Stimulated activated memory B cell treated with anti-CD40 and anti-IgM and Interleukin-4, amounts not matched to agents 10 μg/mL and 1 μg/mL and 100 μg/mL, for 72 hours (primary cell): ENCODE data around the gene RAB1B.
"Not testable (repeated sequence)": the region's sequence is repeated elsewhere in the genome, so short reads cannot be mapped to it uniquely, and the experiment has no call there.

Experiments used
- ATAC-seq: fragments of 150-1000 bp; cut with Tn5 transposase; 2 replicates; pipeline ENCODE4 v1.10.0; 2021
- H3K27ac Mint-ChIP-seq: one replicate; pipeline ENCODE4 v1.8.0; 2022; ENCODE audit warnings: mild to moderate bottlenecking, mixed read lengths
- H3K27me3 Mint-ChIP-seq: one replicate; pipeline ENCODE4 v1.8.0; 2022; ENCODE audit warnings: mixed read lengths
- H3K36me3 Mint-ChIP-seq: one replicate; pipeline ENCODE4 v1.8.0; 2022; ENCODE audit warnings: mixed read lengths
- H3K4me1 Mint-ChIP-seq: one replicate; pipeline ENCODE4 v1.8.0; 2022; ENCODE audit warnings: mixed read lengths
- H3K4me3 Mint-ChIP-seq: one replicate; pipeline ENCODE4 v1.8.0; 2022; ENCODE audit warnings: mild to moderate bottlenecking, moderate library complexity, mixed read lengths
- H3K9me3 Mint-ChIP-seq: one replicate; pipeline ENCODE4 v1.8.0; 2022; ENCODE audit warnings: mixed read lengths

RAB1B gene

DNA sequence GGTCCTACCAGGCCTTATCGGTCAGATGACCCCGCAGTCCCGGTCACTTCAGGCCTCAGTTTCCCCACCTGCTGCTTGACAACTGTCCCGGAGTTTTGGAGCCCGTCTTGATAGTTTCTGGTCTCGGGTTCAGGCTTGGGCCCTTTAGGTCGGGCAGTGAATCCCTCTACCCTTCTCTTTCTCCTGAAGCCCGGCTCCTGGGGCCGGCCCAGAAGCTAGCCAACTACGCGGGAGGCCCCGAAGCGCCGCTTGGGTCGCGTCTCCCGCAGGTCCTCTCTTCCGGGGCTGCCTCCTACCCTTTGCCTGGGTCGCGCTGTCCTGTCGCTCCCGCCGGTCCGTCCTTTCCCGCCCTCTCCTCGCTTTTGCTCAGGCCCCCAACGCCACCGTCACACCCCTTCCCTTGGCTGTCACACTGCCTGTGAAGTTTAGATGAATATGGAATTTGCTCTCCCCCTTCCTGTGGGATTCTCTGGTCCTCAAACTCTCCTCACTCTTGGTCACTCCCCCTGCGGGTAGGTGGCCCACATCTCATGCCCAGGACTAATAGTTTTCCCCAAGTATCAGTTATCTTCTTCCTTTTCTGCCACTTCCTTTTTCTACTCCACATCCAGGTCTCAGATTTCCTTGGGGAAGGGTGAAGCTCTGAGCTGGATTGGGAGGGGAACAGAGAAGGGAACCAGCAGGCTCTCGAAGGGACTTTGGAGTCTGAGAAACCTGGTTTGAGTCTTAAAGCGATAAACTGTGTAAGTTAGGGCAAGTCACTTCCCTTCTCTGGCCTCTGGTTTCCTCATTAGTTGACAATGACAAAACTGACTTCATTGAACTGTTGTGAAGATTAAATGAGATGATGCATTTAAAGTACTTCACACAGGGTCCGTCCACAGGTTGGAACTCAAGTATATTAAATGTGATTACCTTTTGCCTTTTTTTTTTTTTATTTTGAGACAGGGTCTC is 790 bp downstream of the RAB1B start:
- peaks cover 43% of the 10 kb centered on the region for H3K36me3 Mint-ChIP-seq

DNA sequence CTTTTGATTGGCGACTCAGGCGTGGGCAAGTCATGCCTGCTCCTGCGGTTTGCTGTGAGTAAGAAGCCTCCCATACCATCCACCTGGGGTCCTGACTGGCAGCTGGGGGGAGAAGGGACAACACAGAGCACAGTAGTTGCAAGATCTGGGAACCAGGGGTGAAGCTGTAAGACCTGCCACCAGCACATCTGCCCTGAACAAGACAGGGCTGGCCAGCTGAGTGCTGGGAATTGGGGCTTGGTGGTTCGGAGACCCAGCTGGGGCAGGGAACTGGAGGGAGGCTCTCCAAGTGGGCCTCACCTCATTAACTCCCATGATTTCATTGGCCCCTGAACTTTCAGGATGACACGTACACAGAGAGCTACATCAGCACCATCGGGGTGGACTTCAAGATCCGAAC is 3.4 kb downstream of the RAB1B start:
- no peak for ATAC-seq
- H3K9me3 Mint-ChIP-seq, result no peaks in the 10 kb centered on the region
- H3K27me3 Mint-ChIP-seq, result no peaks in the 10 kb centered on the region
- no peak overlapping the region for H3K4me3 Mint-ChIP-seq
- peaks cover 59% of the 10 kb centered on the region for H3K36me3 Mint-ChIP-seq
- peaks cover 38% of the 10 kb centered on the region for H3K4me1 Mint-ChIP-seq
- no peak overlapping the region for H3K27ac Mint-ChIP-seq

More for the DNA sequence above, 790 bp downstream of the RAB1B start:
- no peaks in the 10 kb centered on the region for H3K27me3 Mint-ChIP-seq
- H3K9me3 Mint-ChIP-seq, result no peaks in the 10 kb centered on the region
- H3K4me3 Mint-ChIP-seq, result peak overlapping the region; percentile 92
- peaks cover 35% of the 10 kb centered on the region for H3K4me1 Mint-ChIP-seq
- peak overlapping the region; percentile 90 for H3K27ac Mint-ChIP-seq
- no peak for ATAC-seq

DNA sequence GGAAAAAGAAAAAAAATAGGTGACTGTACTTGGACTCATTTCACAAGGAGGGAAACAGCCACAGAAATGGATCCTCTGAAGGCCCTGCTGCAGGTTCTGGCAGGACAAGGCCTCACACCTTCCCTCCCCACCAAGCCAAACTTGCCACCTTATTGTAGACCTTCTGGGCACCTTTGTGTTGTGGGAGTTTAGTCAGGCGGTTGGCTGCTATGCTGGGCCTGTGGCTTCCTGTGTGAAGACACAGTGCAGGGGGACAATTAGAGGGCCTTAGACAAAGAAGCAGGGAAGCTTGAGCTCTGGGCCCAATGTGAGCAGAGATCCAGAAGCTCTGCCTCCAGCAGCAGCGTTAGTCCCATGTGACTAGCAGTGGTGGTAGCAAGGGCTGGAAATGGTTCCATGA is 4.2 kb downstream of the RAB1B start:
- peaks cover 56% of the 10 kb centered on the region for H3K36me3 Mint-ChIP-seq
- ATAC-seq, result no peak
- no peaks in the 10 kb centered on the region for H3K27me3 Mint-ChIP-seq
- H3K27ac Mint-ChIP-seq, result no peak overlapping the region
- no peaks in the 10 kb centered on the region for H3K9me3 Mint-ChIP-seq
- peaks cover 38% of the 10 kb centered on the region for H3K4me1 Mint-ChIP-seq
- no peak overlapping the region for H3K4me3 Mint-ChIP-seq

DNA sequence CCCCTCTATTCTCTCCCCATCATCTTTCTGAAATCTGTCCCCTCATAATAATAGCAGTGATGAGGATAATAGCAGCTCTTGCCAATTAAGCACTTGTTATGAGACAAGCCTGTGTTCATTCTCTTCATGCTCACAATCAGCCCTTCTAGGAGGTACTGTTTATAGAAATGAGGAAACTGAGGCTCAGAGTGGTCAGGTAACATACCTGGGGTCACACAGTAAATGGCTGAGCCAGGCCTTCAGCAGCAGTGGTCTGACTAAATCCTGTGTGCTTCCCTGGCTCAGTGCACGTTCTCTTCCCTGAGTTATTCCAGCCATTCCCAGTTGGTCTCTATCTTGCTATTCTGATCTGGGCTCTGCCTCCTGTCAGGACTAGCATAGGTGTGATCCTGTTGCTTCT is 5.8 kb downstream of the RAB1B start:
- Mint-ChIP-seq H3K4me1 (peaks cover 39% of the 10 kb centered on the region), H3K27me3 (peaks cover 5% of the 10 kb centered on the region), H3K4me3 (no peak overlapping the region), H3K27ac (no peak overlapping the region), H3K9me3 (no peaks in the 10 kb centered on the region), H3K36me3 (peaks cover 56% of the 10 kb centered on the region)
- no peak for ATAC-seq

DNA sequence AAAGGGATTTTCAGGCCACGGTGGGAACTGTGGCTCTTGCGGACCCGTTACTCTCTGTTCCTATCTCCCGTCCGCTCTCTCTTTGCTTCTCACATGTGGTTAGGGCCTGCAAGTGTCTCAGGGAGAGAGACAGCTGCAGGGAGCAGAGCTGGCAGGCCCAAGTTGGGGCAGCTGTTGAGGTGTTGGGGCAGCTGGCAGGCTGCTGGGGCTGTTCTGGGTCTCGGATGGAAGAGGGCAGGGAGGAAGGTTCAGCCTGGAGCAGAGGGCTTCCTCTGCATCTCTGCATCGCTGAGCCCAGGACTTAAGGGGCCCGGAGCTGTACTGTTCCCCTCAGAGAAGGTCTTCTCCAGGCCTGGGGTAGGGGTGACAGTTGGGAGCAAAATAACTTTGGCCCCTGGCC is 7.0 kb downstream of the RAB1B start:
- Mint-ChIP-seq H3K27ac (no peak overlapping the region), H3K9me3 (no peaks in the 10 kb centered on the region), H3K4me3 (no peak overlapping the region), H3K36me3 (peaks cover 56% of the 10 kb centered on the region), H3K27me3 (peaks cover 14% of the 10 kb centered on the region), H3K4me1 (peaks cover 37% of the 10 kb centered on the region)
- ATAC-seq, result no peak

DNA sequence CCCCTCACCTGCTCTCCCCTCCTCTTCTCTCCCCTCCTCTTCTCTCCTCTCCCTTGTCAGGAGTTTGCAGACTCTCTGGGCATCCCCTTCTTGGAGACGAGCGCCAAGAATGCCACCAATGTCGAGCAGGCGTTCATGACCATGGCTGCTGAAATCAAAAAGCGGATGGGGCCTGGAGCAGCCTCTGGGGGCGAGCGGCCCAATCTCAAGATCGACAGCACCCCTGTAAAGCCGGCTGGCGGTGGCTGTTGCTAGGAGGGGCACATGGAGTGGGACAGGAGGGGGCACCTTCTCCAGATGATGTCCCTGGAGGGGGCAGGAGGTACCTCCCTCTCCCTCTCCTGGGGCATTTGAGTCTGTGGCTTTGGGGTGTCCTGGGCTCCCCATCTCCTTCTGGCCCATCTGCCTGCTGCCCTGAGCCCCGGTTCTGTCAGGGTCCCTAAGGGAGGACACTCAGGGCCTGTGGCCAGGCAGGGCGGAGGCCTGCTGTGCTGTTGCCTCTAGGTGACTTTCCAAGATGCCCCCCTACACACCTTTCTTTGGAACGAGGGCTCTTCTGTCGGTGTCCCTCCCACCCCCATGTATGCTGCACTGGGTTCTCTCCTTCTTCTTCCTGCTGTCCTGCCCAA is 7.7 kb downstream of the RAB1B start:
- H3K9me3 Mint-ChIP-seq, result no peaks in the 10 kb centered on the region
- peaks cover 52% of the 10 kb centered on the region for H3K36me3 Mint-ChIP-seq
- H3K27ac Mint-ChIP-seq, result no peak overlapping the region
- H3K4me3 Mint-ChIP-seq, result no peak overlapping the region
- H3K4me1 Mint-ChIP-seq, result peaks cover 36% of the 10 kb centered on the region
- peaks cover 20% of the 10 kb centered on the region for H3K27me3 Mint-ChIP-seq
- ATAC-seq, result no peak

DNA sequence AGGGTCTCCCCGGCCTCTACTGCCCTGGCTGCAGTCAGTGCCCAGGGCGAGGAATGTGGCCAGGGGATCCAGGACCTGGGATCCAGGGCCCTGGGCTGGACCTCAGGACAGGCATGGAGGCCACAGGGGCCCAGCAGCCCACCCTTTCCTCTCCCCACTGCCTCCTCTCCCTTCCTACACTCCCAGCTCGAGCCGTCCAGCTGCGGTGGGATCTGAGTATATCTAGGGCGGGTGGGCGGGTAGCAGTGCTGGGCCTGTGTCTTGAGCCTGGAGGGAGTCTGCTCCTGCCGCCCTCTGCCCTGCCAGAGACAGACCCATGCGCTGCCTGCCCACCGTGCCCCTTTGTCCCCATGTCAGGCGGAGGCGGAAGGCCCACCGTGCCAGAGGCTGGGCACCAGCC is 8.2 kb downstream of the RAB1B start:
- H3K27ac Mint-ChIP-seq, H3K4me3 Mint-ChIP-seq, ATAC-seq, H3K9me3 Mint-ChIP-seq: not testable (repeated sequence)
- Mint-ChIP-seq H3K36me3 (peaks cover 52% of the 10 kb centered on the region), H3K4me1 (peaks cover 41% of the 10 kb centered on the region), H3K27me3 (peaks cover 21% of the 10 kb centered on the region)

DNA sequence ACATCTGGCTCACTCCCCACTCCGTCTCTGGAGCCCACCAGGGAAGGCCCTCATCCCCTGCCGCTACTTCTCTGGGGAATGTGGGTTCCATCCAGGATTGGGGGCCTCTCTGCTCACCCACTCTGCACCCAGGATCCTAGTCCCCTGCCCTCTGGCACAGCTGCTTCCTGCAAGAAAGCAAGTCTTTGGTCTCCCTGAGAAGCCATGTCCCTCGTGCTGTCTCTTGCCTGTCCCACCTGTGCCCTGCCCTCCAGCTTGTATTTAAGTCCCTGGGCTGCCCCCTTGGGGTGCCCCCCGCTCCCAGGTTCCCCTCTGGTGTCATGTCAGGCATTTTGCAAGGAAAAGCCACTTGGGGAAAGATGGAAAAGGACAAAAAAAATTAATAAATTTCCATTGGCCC is 8.6 kb downstream of the RAB1B start:
- Mint-ChIP-seq H3K4me1 (peaks cover 46% of the 10 kb centered on the region), H3K36me3 (peaks cover 48% of the 10 kb centered on the region), H3K27me3 (peaks cover 21% of the 10 kb centered on the region)
- H3K9me3 Mint-ChIP-seq, ATAC-seq, H3K4me3 Mint-ChIP-seq, H3K27ac Mint-ChIP-seq: not testable (repeated sequence)

DNA sequence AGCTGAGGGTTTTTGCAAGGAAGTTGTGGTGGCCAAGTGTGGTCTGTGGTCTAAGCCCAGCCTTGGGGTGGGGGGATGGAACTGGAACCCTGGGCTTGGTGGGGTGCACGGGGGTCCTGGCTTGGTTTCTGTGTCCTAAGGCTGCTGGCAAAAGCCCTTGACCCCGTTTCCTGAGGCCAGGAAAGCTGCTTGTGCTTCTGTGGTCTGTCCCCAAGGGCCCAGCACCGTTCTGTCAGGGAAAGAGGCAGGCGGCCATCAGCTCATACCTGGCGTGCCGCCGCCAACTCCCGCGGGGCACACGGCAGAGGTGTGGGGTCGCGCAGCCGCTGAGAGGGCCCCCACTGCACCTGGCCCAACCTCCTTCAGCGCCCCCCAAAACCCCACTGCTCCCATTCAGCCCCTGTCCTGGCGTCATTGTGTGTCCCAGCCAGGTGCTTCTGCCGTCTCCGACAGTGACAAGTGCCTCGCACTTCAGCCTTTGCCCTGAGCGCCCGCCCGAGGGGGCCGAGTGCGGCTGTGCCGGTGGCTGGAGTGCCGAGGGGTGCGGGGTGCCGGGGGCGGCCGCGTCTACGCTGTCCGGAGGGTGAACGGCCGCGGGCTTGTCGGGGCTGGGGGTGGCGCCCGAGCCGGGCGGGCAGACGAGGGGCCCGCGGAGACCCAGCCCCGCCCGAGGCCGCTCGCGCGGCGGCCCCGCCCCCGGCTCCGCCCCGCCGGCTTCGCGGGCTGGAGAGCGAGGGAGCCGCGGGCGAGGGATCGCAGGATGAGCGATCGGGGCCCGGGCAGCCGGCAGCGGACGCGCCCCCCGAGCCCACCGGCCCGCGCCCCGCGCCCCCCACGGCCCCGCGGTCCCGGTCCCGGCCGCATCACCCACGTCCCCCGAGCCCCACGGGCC is 9.3 kb downstream of the RAB1B start, which contains the start of gene CNIH2:
TSS of gene CNIH2 (plus strand) at position 705 of the 892 bp plus-strand sequence. CDS start 282 bp downstream, outside the sequence.
- Mint-ChIP-seq H3K4me3 (peak within 1 kb of the TSS; percentile 62), H3K36me3 (peaks cover 44% of the 10 kb centered on the region), H3K4me1 (peaks cover 52% of the 10 kb centered on the region), H3K27me3 (peaks cover 21% of the 10 kb centered on the region), H3K9me3 (no peaks in the 10 kb centered on the region), H3K27ac (peak within 1 kb of the TSS; percentile 42)
- ATAC-seq, result peak; percentile 54

DNA sequence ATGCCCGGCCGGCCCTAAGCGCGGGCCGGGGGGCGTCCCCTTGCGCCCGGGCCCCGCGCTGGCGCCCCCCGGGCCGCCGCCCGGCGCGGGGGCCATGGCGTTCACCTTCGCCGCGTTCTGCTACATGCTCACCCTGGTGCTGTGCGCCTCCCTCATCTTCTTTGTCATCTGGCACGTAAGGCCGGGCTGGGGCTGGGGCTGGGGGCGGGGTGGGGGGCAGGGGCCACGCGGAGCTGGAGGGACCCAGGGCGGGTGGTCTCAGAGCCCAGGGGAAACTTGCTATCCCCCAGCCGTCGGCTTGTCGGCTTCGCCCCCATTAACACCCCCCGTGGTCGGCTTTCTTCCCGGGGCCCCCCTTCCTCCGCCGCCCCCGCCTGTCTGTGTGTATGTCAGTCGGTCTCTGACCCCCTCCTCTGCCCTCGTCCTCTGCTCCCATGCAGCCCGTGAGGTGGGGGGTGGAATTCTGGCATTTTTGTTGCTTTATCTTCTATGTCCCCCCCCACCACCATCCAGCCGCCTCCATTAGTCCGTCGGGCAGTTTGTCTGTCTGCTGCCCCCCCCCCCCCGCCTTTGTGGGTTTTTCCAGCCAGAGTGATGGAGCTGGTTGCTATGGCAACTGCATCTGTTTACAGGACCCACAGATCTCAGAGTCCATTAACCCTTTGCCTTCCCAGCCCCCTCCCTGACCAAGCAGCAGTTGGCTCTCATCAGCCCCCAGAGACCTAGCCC is 10.1 kb downstream of the RAB1B start:
- peak overlapping the region; percentile 62 for H3K4me3 Mint-ChIP-seq
- H3K36me3 Mint-ChIP-seq, result peaks cover 37% of the 10 kb centered on the region
- ATAC-seq, result no peak
- no peaks in the 10 kb centered on the region for H3K9me3 Mint-ChIP-seq
- peak overlapping the region; percentile 42 for H3K27ac Mint-ChIP-seq
- peaks cover 21% of the 10 kb centered on the region for H3K27me3 Mint-ChIP-seq
- peaks cover 57% of the 10 kb centered on the region for H3K4me1 Mint-ChIP-seq

DNA sequence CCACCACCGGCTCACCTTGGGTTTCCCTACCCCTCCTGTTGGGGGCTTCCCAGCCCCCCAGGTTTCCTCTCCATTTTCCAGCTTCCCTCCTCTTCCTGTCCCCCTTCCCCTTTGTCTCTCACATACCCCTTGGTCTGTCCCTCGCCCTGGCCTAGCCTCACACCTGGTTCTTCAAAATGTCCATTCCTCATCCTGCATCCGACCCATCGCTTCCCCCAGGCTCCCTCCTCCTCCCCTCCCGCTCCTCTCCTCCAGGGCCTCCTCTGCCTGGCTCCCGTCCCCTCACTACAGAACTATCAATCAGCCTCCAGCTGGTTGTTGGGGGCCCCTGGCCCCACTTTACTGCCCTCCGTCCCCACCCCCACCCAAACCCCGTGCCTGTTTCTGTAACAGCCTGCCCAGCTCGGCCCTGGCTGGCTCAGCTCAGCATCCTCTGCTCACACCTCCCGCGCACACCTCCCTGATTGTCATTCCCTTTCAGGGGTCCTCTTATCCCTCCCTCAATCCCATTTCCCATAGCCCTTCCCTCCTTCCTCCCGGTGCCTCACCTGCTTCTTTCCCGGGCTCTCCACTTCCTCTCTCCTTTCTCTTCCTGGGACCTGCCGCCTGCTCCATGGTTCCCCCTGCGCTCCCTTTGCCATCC is 10.8 kb downstream of the RAB1B start:
- no peak for ATAC-seq
- peak overlapping the region; percentile 42 for H3K27ac Mint-ChIP-seq
- peaks cover 60% of the 10 kb centered on the region for H3K4me1 Mint-ChIP-seq
- H3K27me3 Mint-ChIP-seq, result peaks cover 21% of the 10 kb centered on the region
- H3K4me3 Mint-ChIP-seq, result peak overlapping the region; percentile 62
- H3K36me3 Mint-ChIP-seq, result peaks cover 31% of the 10 kb centered on the region
- no peaks in the 10 kb centered on the region for H3K9me3 Mint-ChIP-seq

DNA sequence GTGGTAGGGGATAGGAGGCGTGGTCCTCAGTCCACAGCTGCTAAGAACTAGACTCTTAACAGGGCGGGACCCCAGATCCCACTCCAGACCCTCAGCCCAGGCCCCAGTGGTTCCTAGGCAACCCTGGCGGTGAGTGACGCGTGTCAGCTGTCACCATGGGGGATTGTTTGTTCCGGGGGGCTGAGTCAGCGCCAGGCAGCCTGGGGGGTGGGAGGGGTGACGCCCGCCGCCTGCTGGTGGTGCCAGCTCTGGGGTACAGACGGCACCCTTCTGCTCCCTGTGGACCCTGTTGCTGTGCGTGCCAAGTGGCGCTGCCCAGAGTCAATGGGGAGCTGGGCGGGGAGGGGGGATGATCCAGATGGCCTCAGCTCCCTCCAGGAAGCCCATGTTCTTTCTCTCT is 12.0 kb downstream of the RAB1B start:
- Mint-ChIP-seq H3K9me3 (no peaks in the 10 kb centered on the region), H3K27me3 (peaks cover 21% of the 10 kb centered on the region), H3K27ac (peak overlapping the region; percentile 33), H3K4me3 (no peak overlapping the region), H3K36me3 (peaks cover 24% of the 10 kb centered on the region), H3K4me1 (peaks cover 67% of the 10 kb centered on the region)
- ATAC-seq, result no peak

DNA sequence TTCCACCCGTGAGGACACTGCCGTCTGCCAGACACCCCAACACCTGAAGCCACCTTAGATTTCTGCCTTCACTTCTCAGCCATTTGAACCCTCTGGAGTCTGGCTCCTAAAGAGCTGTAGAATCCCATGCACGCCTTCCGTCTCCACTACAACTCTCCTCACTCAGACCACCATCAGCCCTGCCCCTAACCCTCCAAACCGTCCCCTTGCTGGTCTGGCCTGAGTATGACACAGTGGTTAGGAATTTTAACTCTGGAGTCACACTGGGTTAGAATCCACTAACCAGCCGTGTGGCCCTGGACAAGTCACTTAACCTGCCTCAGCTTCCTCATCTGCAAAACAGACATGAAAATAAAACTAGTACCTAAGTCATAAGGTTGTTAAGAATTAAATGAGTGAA is 12.6 kb downstream of the RAB1B start:
- Mint-ChIP-seq H3K4me3 (no peak overlapping the region), H3K36me3 (peaks cover 18% of the 10 kb centered on the region), H3K27me3 (peaks cover 21% of the 10 kb centered on the region), H3K27ac (peak overlapping the region; percentile 33), H3K4me1 (peaks cover 71% of the 10 kb centered on the region), H3K9me3 (no peaks in the 10 kb centered on the region)
- no peak for ATAC-seq
